HepG2 (cell line): Measurements from ENCODE around the gene LSM12. TPM values are rescaled to one million over a fixed set of nuclear protein-coding genes. Genes with fewer than 3 reads are reported as not detected.

ENCODE experiments used
- BORCS8-MEF2B ChIP-seq: sonication (generic); formaldehyde crosslinking; IDR thresholded peaks from 2 replicates; pipeline ENCODE4 v1.8.0; 2022; ENCODE audit warnings: mild to moderate bottlenecking, missing genetic modification reagents
- HNF1A ChIP-seq, 2 experiments: sonication (generic) in 1 of 2; formaldehyde crosslinking in 1 of 2; IDR thresholded peaks; 2 replicates each; pipeline versions ENCODE4 v1.4.0 to v1.6.1; 2016 to 2020; ENCODE audit warnings: borderline replicate concordance in 1 of 2, low read depth in 1 of 2, mild to moderate bottlenecking in 1 of 2, missing genetic modification reagents in 1 of 2
- KMT2B ChIP-seq: IDR thresholded peaks from 2 replicates; pipeline ENCODE4 v1.6.1; 2016; ENCODE audit warnings: missing genetic modification reagents, missing compliant biosample characterization
- PAWR ChIP-seq: sonication (generic); formaldehyde crosslinking; IDR thresholded peaks from 2 replicates; pipeline ENCODE4 v1.4.0; 2020; ENCODE audit warnings: missing genetic modification reagents, mild to moderate bottlenecking, borderline replicate concordance
- PRDM4 ChIP-seq: sonication (generic); formaldehyde crosslinking; IDR thresholded peaks from 2 replicates; pipeline ENCODE4 v1.9.0; 2021; ENCODE audit warnings: missing genetic modification reagents, borderline replicate concordance
- ZBTB3 ChIP-seq: sonication (generic); formaldehyde crosslinking; IDR thresholded peaks from 2 replicates; pipeline ENCODE4 v1.4.0; 2020; ENCODE audit warnings: low read depth, mild to moderate bottlenecking, moderate library complexity, missing genetic modification reagents, borderline replicate concordance
- ZC3H13 ChIP-seq: sonication (generic); formaldehyde crosslinking; IDR thresholded peaks from 2 replicates; pipeline ENCODE4 v1.8.1; 2023; ENCODE audit warnings: mild to moderate bottlenecking, missing genetic modification reagents, moderate library complexity
- ZNF207 ChIP-seq: fragments of 450-650 bp; IDR thresholded peaks from 2 replicates; pipeline ENCODE4 v1.6.1; 2016; ENCODE audit warnings: antibody characterized with exemption, borderline replicate concordance
- ZNF780A ChIP-seq: sonication (generic); formaldehyde crosslinking; IDR thresholded peaks from 2 replicates; pipeline ENCODE4 v1.8.0; 2022; ENCODE audit warnings: mild to moderate bottlenecking, missing genetic modification reagents, moderate library complexity
- polyA plus RNA-seq, 8 experiments: library from polyadenylated mRNA; depleted of rRNA in 3 of 8; stranded (reverse) in 7 of 8; unstranded in 1 of 8; fragments of >200 nt; fragmentation: Illumina TruSeq in 4 of 8; extraction: Trizol in 4 of 8; gene quantifications; 2 replicates each; pipeline versions ENCODE4 v1.2.1 to v1.2.3, GENCODE V29; 2011 to 2016; ENCODE audit warnings: low read depth in 4 of 8, missing spikeins in 1 of 8, mixed read lengths in 1 of 8; ENCODE audit not compliant: insufficient read depth in 1 of 8
- total RNA-seq, 5 experiments: library from RNA; depleted of rRNA; stranded (reverse); fragments of >200 nt; fragmentation: Illumina TruSeq; extraction: Trizol; gene quantifications; 2 replicates each; pipeline ENCODE4 v1.2.3, GENCODE V29; 2016; ENCODE audit warnings: low read depth in 1 of 5
- TF ChIP-seq, protein P1 (sequence below): sonication (generic); formaldehyde crosslinking; IDR thresholded peaks from 2 replicates; pipeline ENCODE4 v1.4.0; 2020; ENCODE audit warnings: missing genetic modification reagents
- TF ChIP-seq, protein P2 (sequence below): sonication (generic); formaldehyde crosslinking; IDR thresholded peaks from 2 replicates; pipeline ENCODE4 v1.4.0; 2020; ENCODE audit warnings: missing genetic modification reagents

LSM12 gene
- total and polyA plus RNA-seq, 2 of the 13 experiments (the other 11 are each of a cell fraction or from before 2014, with no cell fraction given): 52.8 to 55.7 TPM

DNA sequence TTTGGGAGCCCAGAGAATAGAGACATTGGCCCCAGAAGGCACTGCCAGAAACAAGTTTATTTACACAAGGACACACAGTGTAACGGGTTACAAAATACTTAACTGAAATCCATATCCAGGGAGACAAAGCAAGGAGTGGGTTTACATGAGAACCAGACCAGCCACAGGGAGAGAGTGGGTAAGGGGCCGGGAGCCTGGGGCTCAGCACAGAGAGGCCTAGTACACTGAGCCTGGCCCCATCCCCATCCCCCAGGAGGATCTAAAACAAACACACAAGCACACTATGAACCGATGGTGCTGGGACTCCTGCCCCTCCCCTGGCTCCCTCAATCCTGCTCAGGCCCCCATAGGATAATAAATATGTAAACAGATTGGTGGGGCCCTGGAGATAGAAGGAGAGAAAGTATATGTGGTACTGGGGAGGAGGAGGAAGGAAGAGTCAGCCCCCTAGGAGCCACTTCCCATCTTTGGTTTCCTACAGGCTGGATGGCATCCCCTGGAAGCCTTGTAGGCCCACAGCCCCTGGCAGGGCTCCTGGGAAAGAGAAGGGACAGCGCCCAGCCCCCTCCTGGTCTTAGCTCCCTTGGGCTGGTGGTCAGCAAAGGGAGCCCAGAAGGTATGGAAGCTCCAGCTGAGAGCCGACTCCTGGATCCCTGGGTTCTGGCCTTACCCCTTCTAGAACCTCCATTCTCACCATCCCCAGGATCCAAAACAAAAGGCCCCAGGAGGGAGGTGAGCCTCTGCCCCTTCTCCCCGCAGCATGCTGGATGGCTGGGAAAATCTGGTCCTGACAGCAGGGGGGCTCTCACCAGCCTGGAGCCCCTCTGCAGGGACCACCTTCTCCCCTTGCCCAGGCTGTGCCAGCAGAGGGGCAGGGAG is 10.5 kb upstream of the LSM12 start (continued):
- TF ChIP-seq HNF1A (IDR thresholded peaks at IDR 0.05; ENCODE audit: low read depth) (no peak), HNF1A (CRISPR knock-in tag; IDR thresholded peaks at IDR 0.05; ENCODE audit: borderline replicate concordance) (no peak), KMT2B (CRISPR knock-in tag) (no peak), ZBTB3 (CRISPR knock-in tag) (no peak), BORCS8-MEF2B (CRISPR knock-in tag) (no peak), PAWR (CRISPR knock-in tag) (no peak), ZNF207 (no peak), ZC3H13 (CRISPR knock-in tag) (no peak), ZNF780A (CRISPR knock-in tag) (no peak), PRDM4 (CRISPR knock-in tag) (no peak)
- TF ChIP-seq, protein P1, sequence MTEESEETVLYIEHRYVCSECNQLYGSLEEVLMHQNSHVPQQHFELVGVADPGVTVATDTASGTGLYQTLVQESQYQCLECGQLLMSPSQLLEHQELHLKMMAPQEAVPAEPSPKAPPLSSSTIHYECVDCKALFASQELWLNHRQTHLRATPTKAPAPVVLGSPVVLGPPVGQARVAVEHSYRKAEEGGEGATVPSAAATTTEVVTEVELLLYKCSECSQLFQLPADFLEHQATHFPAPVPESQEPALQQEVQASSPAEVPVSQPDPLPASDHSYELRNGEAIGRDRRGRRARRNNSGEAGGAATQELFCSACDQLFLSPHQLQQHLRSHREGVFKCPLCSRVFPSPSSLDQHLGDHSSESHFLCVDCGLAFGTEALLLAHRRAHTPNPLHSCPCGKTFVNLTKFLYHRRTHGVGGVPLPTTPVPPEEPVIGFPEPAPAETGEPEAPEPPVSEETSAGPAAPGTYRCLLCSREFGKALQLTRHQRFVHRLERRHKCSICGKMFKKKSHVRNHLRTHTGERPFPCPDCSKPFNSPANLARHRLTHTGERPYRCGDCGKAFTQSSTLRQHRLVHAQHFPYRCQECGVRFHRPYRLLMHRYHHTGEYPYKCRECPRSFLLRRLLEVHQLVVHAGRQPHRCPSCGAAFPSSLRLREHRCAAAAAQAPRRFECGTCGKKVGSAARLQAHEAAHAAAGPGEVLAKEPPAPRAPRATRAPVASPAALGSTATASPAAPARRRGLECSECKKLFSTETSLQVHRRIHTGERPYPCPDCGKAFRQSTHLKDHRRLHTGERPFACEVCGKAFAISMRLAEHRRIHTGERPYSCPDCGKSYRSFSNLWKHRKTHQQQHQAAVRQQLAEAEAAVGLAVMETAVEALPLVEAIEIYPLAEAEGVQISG: peak; percentile 58; the same call in 1 of the 2 replicates
- TF ChIP-seq, protein P2, sequence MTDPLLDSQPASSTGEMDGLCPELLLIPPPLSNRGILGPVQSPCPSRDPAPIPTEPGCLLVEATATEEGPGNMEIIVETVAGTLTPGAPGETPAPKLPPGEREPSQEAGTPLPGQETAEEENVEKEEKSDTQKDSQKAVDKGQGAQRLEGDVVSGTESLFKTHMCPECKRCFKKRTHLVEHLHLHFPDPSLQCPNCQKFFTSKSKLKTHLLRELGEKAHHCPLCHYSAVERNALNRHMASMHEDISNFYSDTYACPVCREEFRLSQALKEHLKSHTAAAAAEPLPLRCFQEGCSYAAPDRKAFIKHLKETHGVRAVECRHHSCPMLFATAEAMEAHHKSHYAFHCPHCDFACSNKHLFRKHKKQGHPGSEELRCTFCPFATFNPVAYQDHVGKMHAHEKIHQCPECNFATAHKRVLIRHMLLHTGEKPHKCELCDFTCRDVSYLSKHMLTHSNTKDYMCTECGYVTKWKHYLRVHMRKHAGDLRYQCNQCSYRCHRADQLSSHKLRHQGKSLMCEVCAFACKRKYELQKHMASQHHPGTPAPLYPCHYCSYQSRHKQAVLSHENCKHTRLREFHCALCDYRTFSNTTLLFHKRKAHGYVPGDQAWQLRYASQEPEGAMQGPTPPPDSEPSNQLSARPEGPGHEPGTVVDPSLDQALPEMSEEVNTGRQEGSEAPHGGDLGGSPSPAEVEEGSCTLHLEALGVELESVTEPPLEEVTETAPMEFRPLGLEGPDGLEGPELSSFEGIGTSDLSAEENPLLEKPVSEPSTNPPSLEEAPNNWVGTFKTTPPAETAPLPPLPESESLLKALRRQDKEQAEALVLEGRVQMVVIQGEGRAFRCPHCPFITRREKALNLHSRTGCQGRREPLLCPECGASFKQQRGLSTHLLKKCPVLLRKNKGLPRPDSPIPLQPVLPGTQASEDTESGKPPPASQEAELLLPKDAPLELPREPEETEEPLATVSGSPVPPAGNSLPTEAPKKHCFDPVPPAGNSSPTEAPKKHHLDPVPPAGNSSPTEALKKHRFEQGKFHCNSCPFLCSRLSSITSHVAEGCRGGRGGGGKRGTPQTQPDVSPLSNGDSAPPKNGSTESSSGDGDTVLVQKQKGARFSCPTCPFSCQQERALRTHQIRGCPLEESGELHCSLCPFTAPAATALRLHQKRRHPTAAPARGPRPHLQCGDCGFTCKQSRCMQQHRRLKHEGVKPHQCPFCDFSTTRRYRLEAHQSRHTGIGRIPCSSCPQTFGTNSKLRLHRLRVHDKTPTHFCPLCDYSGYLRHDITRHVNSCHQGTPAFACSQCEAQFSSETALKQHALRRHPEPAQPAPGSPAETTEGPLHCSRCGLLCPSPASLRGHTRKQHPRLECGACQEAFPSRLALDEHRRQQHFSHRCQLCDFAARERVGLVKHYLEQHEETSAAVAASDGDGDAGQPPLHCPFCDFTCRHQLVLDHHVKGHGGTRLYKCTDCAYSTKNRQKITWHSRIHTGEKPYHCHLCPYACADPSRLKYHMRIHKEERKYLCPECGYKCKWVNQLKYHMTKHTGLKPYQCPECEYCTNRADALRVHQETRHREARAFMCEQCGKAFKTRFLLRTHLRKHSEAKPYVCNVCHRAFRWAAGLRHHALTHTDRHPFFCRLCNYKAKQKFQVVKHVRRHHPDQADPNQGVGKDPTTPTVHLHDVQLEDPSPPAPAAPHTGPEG (CRISPR knock-in tag): no peak
